ENCODE measurements around the gene SLC2A11.

DNA sequence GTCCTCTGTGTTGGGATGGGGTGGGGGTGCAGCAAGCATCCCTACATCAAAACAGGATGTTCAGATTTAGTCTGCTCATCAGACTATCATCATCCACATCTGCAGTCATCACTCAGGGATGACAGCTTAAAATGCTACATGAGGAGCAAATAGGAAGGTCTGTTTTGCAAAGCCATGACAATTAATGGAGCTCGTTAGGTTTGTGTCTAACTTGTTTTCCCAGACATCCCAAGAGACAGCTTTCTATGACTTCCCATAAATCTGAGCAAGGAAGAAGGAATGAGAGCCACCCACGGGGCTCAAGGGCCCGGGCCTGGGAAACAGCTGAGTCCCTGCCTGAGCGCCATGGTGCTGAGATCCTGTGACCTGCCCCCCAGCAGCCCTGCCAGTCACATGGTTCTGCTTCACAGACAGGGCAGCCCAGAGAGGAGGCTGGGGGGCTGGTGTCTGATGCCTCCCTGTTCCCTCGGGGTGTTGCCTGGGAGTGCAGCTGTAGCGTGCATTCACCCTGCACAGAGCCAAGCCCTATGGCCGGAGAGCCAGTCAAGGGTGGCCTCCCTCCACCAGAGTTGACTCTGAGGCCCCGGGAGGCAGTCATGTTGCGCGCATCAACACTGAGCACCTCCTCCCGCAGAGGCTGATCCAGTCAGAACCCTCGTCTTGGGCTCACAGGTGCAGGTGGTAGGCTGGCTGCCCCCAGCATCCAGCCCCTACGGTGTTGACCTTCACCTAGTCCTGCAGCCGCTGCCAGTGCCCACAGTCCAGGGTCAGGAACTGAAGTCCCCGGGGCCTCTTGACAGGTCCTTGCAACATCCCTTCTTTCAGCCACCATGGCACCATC lies 30.9 kb upstream of the SLC2A11 start:
- no peak for TF ChIP-seq EZH2phosphoT487 (IDR thresholded peaks at IDR 0.05; ENCODE audit: insufficient read depth, low read depth)
- no peak for TF ChIP-seq EZH2 (IDR thresholded peaks at IDR 0.05; ENCODE audit: insufficient read depth, poor library complexity, severe bottlenecking)

Data from GM23248 (cell line).